RPMI7951 (cell line): Measurements from ENCODE around the gene THSD8. TPM values are rescaled to one million over a fixed set of nuclear protein-coding genes. Genes with fewer than 3 reads are reported as not detected.
A peak's percentile ranks its signal among the peaks of the same experiment; 100 is the strongest.

Experiments used
- DNase-seq: peaks from one replicate; pipeline ENCODE4 v3.0.0-alpha.2; 2012; ENCODE audit warnings: low read depth
- total RNA-seq: library from RNA; depleted of rRNA; stranded (reverse); fragments of >200 nt; shearing (Covaris generic); gene quantifications from 2 replicates; pipeline ENCODE4 v1.2.3, GENCODE V29; 2014; rRNA removed

Gene THSD8
- total RNA-seq, result not detected in 2 replicates

DNA sequence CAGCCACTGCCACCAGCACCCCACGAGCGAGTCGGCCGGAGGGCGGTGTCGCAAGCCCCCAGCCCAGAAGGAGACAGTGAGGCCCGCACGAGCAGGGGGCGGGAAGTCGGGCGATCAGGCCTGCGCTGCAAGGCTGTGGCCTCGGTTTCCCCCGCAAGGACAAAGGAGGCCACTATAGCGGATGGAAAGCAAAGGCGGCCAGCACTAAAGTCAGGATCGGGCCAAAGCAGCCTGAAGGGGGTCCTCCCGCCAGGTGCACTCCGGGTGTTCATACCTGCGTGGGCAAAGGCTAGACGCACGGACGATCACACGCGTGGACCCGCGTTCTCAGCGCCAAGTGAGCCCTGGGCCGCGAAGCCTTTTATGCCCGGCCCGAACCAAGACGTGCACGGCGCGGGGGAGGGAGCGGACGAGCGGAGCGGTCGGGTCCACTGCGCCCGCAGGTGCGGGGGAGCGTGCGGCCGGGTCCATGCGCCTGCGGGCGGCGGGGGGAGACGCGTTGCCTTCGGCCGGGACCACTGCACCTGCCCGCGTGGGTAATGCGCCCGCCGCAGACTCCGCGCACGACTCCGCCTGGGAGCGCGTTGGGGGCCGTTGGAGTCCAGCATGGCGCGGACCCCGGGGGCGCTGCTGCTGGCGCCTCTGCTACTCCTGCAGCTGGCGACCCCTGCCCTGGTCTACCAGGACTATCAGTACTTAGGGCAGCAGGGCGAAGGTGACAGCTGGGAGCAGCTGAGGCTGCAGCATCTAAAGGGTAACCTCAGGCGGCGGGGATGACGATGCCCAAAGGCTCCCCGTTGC, at the start of gene THSD8, which contains the start of gene PRDX2:
TSS of gene THSD8 (plus strand) at position 604 of the 801 bp plus-strand sequence. CDS start at position 607, 3 bp downstream.
TSS of gene PRDX2 (minus strand) at position 335 of the 801 bp plus-strand sequence. CDS start 539 bp downstream, outside the sequence.
- peak; percentile 77 for DNase-seq

GRCh38 chr19:12754465-12755196, 47.2 kb upstream of the THSD8 start:
- no peak for DNase-seq

GRCh38 chr19:12756150-12756883, 45.6 kb upstream of the THSD8 start:
- no peak for DNase-seq

DNA sequence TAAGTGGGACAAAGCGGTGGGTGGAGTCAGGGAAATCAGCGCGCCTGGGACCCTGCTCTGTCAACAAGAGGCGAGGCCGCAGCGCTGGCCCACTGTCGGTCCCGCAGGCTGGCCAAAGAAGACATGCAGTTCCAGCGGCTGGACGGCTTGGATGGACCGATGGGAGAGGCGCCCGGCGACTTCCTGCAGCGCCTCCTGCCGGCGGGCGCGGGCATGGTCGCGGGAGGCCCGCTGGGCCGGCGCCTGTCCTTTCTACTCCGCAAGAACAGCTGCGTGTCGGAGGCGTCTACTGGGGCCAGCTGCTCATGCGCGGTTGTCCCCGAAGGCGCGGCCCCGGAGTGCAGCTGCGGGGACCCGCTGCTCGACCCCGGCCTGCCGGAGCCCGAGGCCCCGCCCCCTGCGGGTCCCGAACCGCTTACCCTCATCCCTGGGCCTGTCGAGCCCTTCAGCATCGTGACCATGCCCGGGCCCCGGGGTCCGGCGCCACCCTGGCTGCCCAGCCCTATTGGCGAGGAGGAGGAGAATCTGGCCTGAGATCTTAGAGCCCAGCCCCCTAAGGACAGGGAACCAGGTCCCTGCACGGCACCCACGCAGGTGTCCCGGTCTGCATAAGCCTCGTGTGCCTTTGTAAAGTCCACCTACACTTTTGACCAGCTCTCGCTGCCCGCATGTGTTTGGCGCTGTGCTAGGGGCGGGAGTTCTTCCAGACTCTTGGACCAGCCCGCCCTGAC, 44.2 kb upstream of the THSD8 start:
- DNase-seq, result peak; percentile 72

GRCh38 chr19:12759686-12760085, 42.2 kb upstream of the THSD8 start:
- DNase-seq, result no peak

GRCh38 chr19:12763100-12763499, 38.8 kb upstream of the THSD8 start:
- no peak for DNase-seq

DNA sequence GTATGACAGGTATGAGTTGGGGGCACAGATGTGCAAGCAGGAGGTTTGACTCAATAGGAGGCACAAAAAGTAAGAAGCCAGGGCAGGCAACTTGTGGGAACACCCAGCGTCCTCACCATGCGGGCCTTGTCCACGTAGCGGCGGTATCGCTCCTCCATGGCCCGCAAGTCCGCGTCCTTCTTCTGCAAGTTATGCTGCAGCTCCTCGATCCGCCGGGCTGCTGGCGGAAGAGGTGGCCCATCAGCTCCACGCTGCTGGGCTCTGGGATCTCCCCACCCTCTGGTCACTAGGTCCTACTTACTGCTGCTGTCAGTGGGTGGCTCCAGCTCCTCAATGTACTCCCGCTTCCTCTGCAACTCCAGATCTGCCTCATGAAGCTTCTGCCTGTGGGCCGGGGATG, 37.2 kb upstream of the THSD8 start:
- no peak for DNase-seq

DNA sequence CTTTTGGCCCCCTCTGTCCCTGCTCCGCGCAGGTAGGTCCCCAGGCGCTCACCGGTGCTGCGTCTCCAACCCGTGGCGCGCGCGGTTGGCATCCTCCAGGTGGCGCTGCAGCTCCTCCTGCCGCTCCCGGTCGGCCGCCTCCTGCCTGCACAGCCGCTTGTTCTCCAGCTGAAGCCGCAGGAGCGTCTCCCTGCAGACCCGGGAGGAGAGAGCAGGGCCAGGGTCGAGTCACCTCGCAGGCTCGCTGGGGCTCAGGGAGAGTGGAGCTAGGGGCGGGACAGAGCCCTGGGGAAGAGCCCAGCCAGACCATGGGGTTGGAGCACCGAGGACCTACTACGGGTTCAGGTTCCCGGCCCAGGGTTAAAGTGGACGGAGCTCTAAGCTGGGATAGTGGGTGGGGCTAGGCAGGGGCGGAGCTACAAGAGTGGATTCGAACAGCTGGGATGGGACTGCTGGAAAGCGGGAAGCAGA, 35.8 kb upstream of the THSD8 start:
- DNase-seq, result peak; percentile 77

- DNase-seq, result no peak
These were observed 34.7 kb upstream of the THSD8 start for GRCh38 chr19:12767150-12767549.

DNA sequence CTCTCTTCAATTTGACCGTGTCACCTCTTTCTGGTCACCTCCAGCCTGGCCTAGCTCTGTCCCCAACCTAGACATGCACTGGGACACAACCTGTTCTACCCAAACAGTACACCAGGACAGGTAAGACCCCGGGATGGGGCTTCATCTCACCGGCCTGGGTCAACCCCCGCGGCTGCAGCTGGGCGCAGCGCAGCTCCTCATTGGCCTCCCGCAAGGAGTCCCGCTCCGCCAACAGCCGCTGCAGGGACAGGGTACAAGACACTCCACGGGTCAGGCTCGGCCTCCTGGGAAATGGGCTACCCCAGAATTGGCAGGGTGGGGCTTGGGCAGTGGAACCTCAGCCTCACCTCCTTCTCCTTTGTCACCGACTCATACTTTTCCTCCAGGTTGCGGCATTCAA, 34.2 kb upstream of the THSD8 start:
- DNase-seq, result no peak

GRCh38 chr19:12769689-12770088, 32.2 kb upstream of the THSD8 start:
- DNase-seq, result no peak

- DNase-seq, result no peak
These were observed 30.9 kb upstream of the THSD8 start for GRCh38 chr19:12770922-12771321.

DNA sequence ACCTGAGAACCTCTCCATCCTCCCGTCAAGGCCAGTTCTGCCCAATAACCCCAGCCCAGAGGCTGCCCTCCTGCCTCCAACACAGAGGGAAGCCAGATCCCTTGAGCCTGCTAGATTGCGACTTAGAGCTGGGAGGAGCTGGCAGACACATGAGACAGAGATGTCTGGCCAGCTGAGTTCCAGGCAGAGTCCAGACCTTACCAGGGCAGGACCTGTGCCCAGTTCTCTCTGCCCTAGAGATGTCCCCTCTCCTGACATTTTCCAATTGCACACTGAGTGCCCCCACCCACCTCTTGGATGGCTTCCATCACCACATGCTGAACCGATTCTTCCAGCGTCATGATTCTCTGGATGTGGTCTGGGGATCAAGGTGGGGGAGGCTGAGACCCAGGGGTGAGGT, 29.5 kb upstream of the THSD8 start:
- DNase-seq, result no peak

- peak; percentile 47 for DNase-seq
These were observed 28.3 kb upstream of the THSD8 start for GRCh38 chr19:12773571-12773970.

DNA sequence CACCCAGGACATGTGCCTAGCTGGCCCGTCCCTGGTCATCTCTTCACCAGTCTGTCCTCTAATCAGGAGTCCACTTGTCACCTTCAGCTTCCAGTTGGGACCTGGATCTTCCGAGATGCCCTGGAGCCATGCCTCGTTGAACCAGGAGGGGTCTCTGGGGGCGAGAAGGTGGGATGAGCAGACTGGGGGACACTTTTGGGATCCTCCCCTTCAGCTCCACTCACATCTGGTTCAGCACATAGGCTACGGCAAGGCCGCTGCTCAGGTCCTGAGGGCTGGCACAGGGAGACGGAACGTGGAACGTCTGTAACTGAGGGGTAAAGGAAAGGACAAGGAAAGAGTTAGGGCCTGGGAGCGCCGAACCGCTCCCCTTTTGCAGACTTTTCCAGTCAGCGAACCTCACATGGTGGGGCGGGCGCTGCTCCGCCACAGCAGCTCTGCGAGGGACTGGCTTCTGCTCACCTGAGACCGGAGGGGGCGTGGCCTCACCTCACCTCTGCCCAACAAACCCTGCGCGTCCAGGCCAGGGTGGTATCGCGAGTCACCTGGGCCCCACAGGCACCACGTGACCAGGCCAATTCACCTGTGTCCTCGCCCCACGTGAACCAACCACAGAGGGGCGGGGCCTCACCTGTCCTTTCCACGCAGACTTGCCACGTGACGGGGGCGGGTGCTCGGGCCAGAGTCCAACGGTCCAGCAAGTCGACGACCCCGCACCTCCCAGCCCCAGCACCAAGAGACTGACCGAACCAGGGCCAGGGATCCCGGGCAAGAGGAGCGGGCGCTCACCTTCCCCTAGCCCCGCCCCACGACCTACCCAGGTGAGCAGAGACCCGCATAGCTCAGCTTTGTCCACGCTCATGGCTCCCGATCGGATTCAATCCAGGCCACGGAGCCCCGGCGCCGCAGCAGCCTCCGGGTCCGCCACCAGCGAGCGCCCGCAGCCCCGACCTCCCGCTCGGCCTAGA, 27.0 kb upstream of the THSD8 start, which contains the start of gene HOOK2:
TSS of gene HOOK2 (minus strand) at position 965 of the 968 bp plus-strand sequence. CDS start at position 862, 103 bp downstream.
- DNase-seq, result no peak

GRCh38 chr19:12777217-12778016, 24.5 kb upstream of the THSD8 start:
- DNase-seq, result peak; percentile 70

- peak; percentile 82 for DNase-seq
These were observed 23.6 kb upstream of the THSD8 start for GRCh38 chr19:12778017-12778904.

- no peak for DNase-seq
These were observed 23.0 kb upstream of the THSD8 start for GRCh38 chr19:12778905-12779161.
